T47D (cell line): ENCODE measurements around the gene CD2.

ENCODE experiments used
- DNase-seq, 2 experiments: peaks; one replicate each; pipeline versions ENCODE4 v3.0.0 to v3.0.0-alpha.2; 2011 to 2012; ENCODE audit warnings: low read depth in 1 of 2, low spot score in 1 of 2
- JUND ChIP-seq: IDR thresholded peaks from 2 replicates; pipeline ENCODE4 v1.6.1; 2012; ENCODE audit warnings: low read depth
- in situ Hi-C: cut with HindIII; loops from 2 replicates; pipeline ENCODE4 v1.10.0; 2016; ENCODE audit warnings: low sequenced_read_pairs, low pct_unique_long_range_greater_than_20kb

Gene CD2

GRCh38 chr1:116721039-116721405 lies 33.2 kb upstream of the CD2 start:
- in situ Hi-C loops = no loop called here
- DNase-seq = no peak
- TF ChIP-seq JUND = no peak

GRCh38 chr1:116721451-116722007 lies 32.7 kb upstream of the CD2 start:
- no peak for DNase-seq
- in situ Hi-C loops = no loop called here
- no peak for TF ChIP-seq JUND

GRCh38 chr1:116722016-116722838 lies 32.0 kb upstream of the CD2 start:
- DNase-seq = no peak
- TF ChIP-seq JUND = no peak
- in situ Hi-C loops = no loop called here

GRCh38 chr1:116724765-116725375 lies 29.4 kb upstream of the CD2 start:
- in situ Hi-C loops = no loop called here

GRCh38 chr1:116725798-116726197 lies 28.4 kb upstream of the CD2 start:
- in situ Hi-C loops = no loop called here
- TF ChIP-seq JUND = no peak

More at GRCh38 chr1:116724765-116725375, 29.4 kb upstream of the CD2 start:
- no peak for TF ChIP-seq JUND
- DNase-seq = peak in 1 of 2 experiments; percentile 76

GRCh38 chr1:116726872-116727820 lies 27.1 kb upstream of the CD2 start:
- TF ChIP-seq JUND = no peak
- DNase-seq = no peak
- in situ Hi-C loops = no loop called here

More at GRCh38 chr1:116725798-116726197, 28.4 kb upstream of the CD2 start:
- DNase-seq = no peak

GRCh38 chr1:116731439-116731838 lies 22.8 kb upstream of the CD2 start:
- no peak for TF ChIP-seq JUND
- in situ Hi-C loops = no loop called here
- DNase-seq = no peak

GRCh38 chr1:116732726-116733125 lies 21.5 kb upstream of the CD2 start:
- DNase-seq = no peak
- no peak for TF ChIP-seq JUND
- in situ Hi-C loops = no loop called here

GRCh38 chr1:116733476-116734365 lies 20.5 kb upstream of the CD2 start:
- no peak for DNase-seq
- in situ Hi-C loops = no loop called here
- no peak for TF ChIP-seq JUND

- TF ChIP-seq JUND = no peak
- in situ Hi-C loops = no loop called here
- no peak for DNase-seq
Measured at GRCh38 chr1:116735246-116735645, 19.0 kb upstream of the CD2 start.

GRCh38 chr1:116737020-116737854 lies 17.0 kb upstream of the CD2 start:
- in situ Hi-C loops = no loop called here
- no peak for TF ChIP-seq JUND
- peak; percentile 25 to 63 for DNase-seq
